GM12878 (cell line): Measurements from ENCODE around the gene MLST8. TPM values are rescaled to one million over a fixed set of nuclear protein-coding genes. Genes with fewer than 3 reads are reported as not detected.

Source experiments
- ATAC-seq: fragments of 200-7000 bp; cut with Tn5 transposase; 3 replicates; pipeline ENCODE4 v1.9.1; 2020; ENCODE audit warnings: mild to moderate bottlenecking, moderate library complexity
- BruUV-seq: library from RNA; stranded (reverse); fragments of 400-500 nt; replicated peaks from 2 replicates; lab custom pipeline; 2021; lab: Mats Ljungman, UMichigan
- CTCF ChIA-PET: fragments of 300-600 bp; sonication (Branson Sonifier 250); formaldehyde crosslinking; extraction: SDS; loops from one replicate; lab custom pipeline; 2021; ENCODE audit warnings: inconsistent platforms; lab: Yijun Ruan, JAX
- POLR2A ChIA-PET: fragments of 350-600 bp; formaldehyde crosslinking; extraction: SDS; loops from one replicate; lab custom pipeline; 2021; ENCODE audit warnings: inconsistent platforms; lab: Charles Lee
- RAD21 ChIA-PET: fragments of 300-600 bp; sonication (Branson Sonifier 250); formaldehyde crosslinking; loops from one replicate; lab custom pipeline; 2023; ENCODE audit warnings: antibody characterized with exemption; ENCODE audit not compliant: unreplicated experiment; lab: Charles Lee
- SMC1A ChIA-PET: fragments of 300-600 bp; sonication (Branson Sonifier 250); formaldehyde crosslinking; loops from one replicate; lab custom pipeline; 2023; ENCODE audit not compliant: unreplicated experiment, uncharacterized antibody; lab: Charles Lee
- DNase-seq: peaks from one replicate; pipeline ENCODE4 v3.0.0-alpha.2; 2011; ENCODE audit warnings: low read depth, low spot score
- FAIRE-seq: peaks from 3 replicates; lab custom pipeline; 2011; peaks lifted over from hg19 to GRCh38; lab: Jason Lieb, UNC
- H2AFZ ChIP-seq: 2 replicates; pipeline ENCODE4 v1.6.0; 2011; ENCODE audit warnings: low read depth, low read length, control low read depth; ENCODE audit not compliant: control insufficient read depth
- H3K27ac ChIP-seq: 2 replicates; pipeline ENCODE4 v1.5.1; 2011; ENCODE audit warnings: control low read depth; ENCODE audit not compliant: control insufficient read depth, insufficient read depth
- H3K27me3 ChIP-seq, 2 experiments: replicated peaks in 1 of 2; 2 replicates each; pipeline versions ENCODE4 v1.6.0 to v1.6.1; 2011; ENCODE audit warnings: low read length in 1 of 2; ENCODE audit not compliant: control insufficient read depth in 2 of 2, insufficient read depth in 2 of 2
- H3K36me3 ChIP-seq, 2 experiments: 2 replicates each; pipeline ENCODE4 v1.5.1; 2011; ENCODE audit warnings: low read length in 1 of 2; ENCODE audit not compliant: control insufficient read depth in 2 of 2, insufficient read depth in 2 of 2
- H3K4me1 ChIP-seq: 2 replicates; pipeline ENCODE4 v1.6.1; 2011; ENCODE audit warnings: mild to moderate bottlenecking, low read length, moderate library complexity, mixed read lengths; ENCODE audit not compliant: control insufficient read depth, insufficient read depth
- H3K4me2 ChIP-seq: 2 replicates; pipeline ENCODE4 v1.6.0; 2011; ENCODE audit warnings: control low read depth; ENCODE audit not compliant: control insufficient read depth, insufficient read depth
- H3K4me3 ChIP-seq: fragments of 200-600 bp; sonication (generic); 2 replicates; pipeline ENCODE4 v1.5.1; 2016
- H3K79me2 ChIP-seq: 2 replicates; pipeline ENCODE4 v1.6.0; 2011; ENCODE audit warnings: low read length; ENCODE audit not compliant: control insufficient read depth, insufficient read depth
- H3K9ac ChIP-seq: 2 replicates; pipeline ENCODE4 v1.8.0; 2011; ENCODE audit warnings: low read length, control low read depth, mixed read lengths; ENCODE audit not compliant: control insufficient read depth, insufficient read depth
- H3K9me3 ChIP-seq: replicated peaks from 3 replicates; pipeline ENCODE4 v1.5.1; 2011; ENCODE audit warnings: mild to moderate bottlenecking, low read length; ENCODE audit not compliant: control insufficient read depth, insufficient read depth
- H4K20me1 ChIP-seq: 2 replicates; pipeline ENCODE4 v1.6.0; 2011; ENCODE audit not compliant: control insufficient read depth, insufficient read depth
- ATF2 ChIP-seq: IDR thresholded peaks from 2 replicates; pipeline ENCODE4 v1.6.1; 2012; ENCODE audit warnings: low read length, inconsistent platforms
- CBX5 ChIP-seq: sonication (generic); IDR thresholded peaks from 2 replicates; pipeline ENCODE4 v1.6.1; 2016; ENCODE audit warnings: low read depth, moderate library complexity, mild to moderate bottlenecking, inconsistent platforms
- CHD4 ChIP-seq: fragments of 200-600 bp; sonication (generic); IDR thresholded peaks from 2 replicates; pipeline ENCODE4 v1.6.1; 2016; ENCODE audit warnings: mild to moderate bottlenecking
- CREM ChIP-seq: IDR thresholded peaks from 2 replicates; pipeline ENCODE4 v1.6.1; 2014; ENCODE audit warnings: antibody characterized with exemption, low read depth
- E2F4 ChIP-seq: IDR thresholded peaks from 2 replicates; pipeline ENCODE4 v1.6.1; 2012; ENCODE audit warnings: low read depth, low read length, improper control_type of control experiment
- HCFC1 ChIP-seq: fragments of 150-350 bp; IDR thresholded peaks from 2 replicates; pipeline ENCODE4 v1.6.1; 2014; ENCODE audit warnings: low read length
- PKNOX1 ChIP-seq: fragments of 450-650 bp; IDR thresholded peaks from 2 replicates; pipeline ENCODE4 v1.6.1; 2016; ENCODE audit warnings: mild to moderate bottlenecking
- POLR2A ChIP-seq: IDR thresholded peaks from 2 replicates; pipeline ENCODE4 v1.6.1; 2011; ENCODE audit warnings: low read depth, mild to moderate bottlenecking, low read length
- RELA ChIP-seq: fragments of 450-650 bp; IDR thresholded peaks from 2 replicates; pipeline ENCODE4 v1.8.0; 2014; ENCODE audit warnings: borderline replicate concordance; ENCODE audit not compliant: partially characterized antibody
- TARDBP ChIP-seq: IDR thresholded peaks from 2 replicates; pipeline ENCODE4 v1.6.1; 2016; ENCODE audit warnings: borderline replicate concordance
- YBX1 ChIP-seq: fragments of 450-650 bp; IDR thresholded peaks from 2 replicates; pipeline ENCODE4 v1.6.1; 2016; ENCODE audit warnings: antibody characterized with exemption
- WGBS: methylation state at CpG from one replicate; pipeline ENCODE4 v1.1.6; 2016; ENCODE audit warnings: low lambda C conversion rate; ENCODE audit not compliant: insufficient replicate concordance, insufficient coverage; ENCODE audit errors: missing lambda C conversion rate; 5-methylcytosine and 5-hydroxymethylcytosine counted together
- in situ Hi-C: fragments of 300-500 bp; cut with MboI; formaldehyde crosslinking; loops from 9 replicates; pipeline ENCODE4 v1.14.3; 2018; ENCODE audit warnings: mixed read lengths
- intact Hi-C: fragments of 100-400 bp; cut with micrococcal nuclease; formaldehyde crosslinking; loops from one replicate; pipeline ENCODE4 v1.14.2; 2022; ENCODE audit not compliant: unreplicated experiment
- polyA plus RNA-seq, 11 experiments: library from polyadenylated mRNA; depleted of rRNA in 4 of 11; unstranded in 6 of 11; stranded (reverse) in 5 of 11; fragments of >200 nt; fragmentation: Nextera tagmentation in 4 of 11; fragmentation: Illumina TruSeq in 1 of 11; extraction: Ambion mirVana in 4 of 11; extraction: Trizol in 1 of 11; gene quantifications; 1 replicate in 1 of 11; 2 replicates in 10 of 11; pipeline versions ENCODE4 v1.2.1 to v1.2.3, GENCODE V29; 2011 to 2016; ENCODE audit warnings: inconsistent platforms in 2 of 11, missing spikeins in 2 of 11, low read depth in 1 of 11
- total RNA-seq, 4 experiments: library from RNA; depleted of rRNA in 3 of 4; stranded (reverse); fragments of >200 nt in 3 of 4; fragmentation: Illumina TruSeq in 1 of 4; extraction: Trizol in 1 of 4; gene quantifications; 2 replicates each; pipeline versions ENCODE4 v1.2.1 to v1.2.3, GENCODE V29; 2013 to 2021

The MLST8 gene
- total and polyA plus RNA-seq, 10 of the 15 experiments (the other 5 are each of a cell fraction or from before 2014, with no cell fraction given), result 1.0 to 114 (median 64.2) TPM

GRCh38 chr16:2176047-2176446 lies 29.2 kb upstream of the MLST8 start:
- no peak for DNase-seq
- no peak overlapping the region for H3K27ac ChIP-seq
- no peak overlapping the region for H2AFZ ChIP-seq
- H4K20me1 ChIP-seq, result no peaks in the 10 kb centered on the region
- H3K79me2 ChIP-seq, result no peaks in the 10 kb centered on the region
- no peak for FAIRE-seq
- in situ Hi-C loops (no loop called here), intact Hi-C loops (no loop called here)
- RAD21 ChIA-PET, result interaction anchor here (0.5 kb wide), 1 partner anchor 363 kb away, joined by 3 read pairs; no protein-coding TSS in a partner anchor
- CTCF ChIA-PET, result no interaction called here
- peaks cover 7 to 11% of the 10 kb centered on the region in 2 experiments; a peak in 3 of 4 replicates for H3K36me3 ChIP-seq
- H3K9ac ChIP-seq, result no peak overlapping the region
- TF ChIP-seq POLR2A, result 0 out of 2 replicates have a peak, but pooled peaks have one; percentile 21
- TF ChIP-seq E2F4, result no peak
- ATAC-seq, result no peak
- no peak overlapping the region for H3K4me3 ChIP-seq
- BruUV-seq, result no TSS peak
- H3K4me2 ChIP-seq, result no peak overlapping the region
- no peaks in the 10 kb centered on the region for H3K27me3 ChIP-seq
- H3K9me3 ChIP-seq, result no peaks in the 10 kb centered on the region
- POLR2A ChIA-PET, result no interaction called here
- WGBS, result 93% methylated on average over 23 of the region's 23 CpGs
- SMC1A ChIA-PET, result no interaction called here
- H3K4me1 ChIP-seq, result no peaks in the 10 kb centered on the region

GRCh38 chr16:2177101-2177500 lies 28.2 kb upstream of the MLST8 start:
- Histone ChIP-seq H3K4me3 (no peak overlapping the region), H3K4me2 (no peak overlapping the region), H3K9me3 (no peaks in the 10 kb centered on the region), H3K79me2 (no peaks in the 10 kb centered on the region), H3K4me1 (no peaks in the 10 kb centered on the region), H4K20me1 (no peaks in the 10 kb centered on the region), H3K27me3 (no peaks in the 10 kb centered on the region), H2AFZ (no peak overlapping the region), H3K9ac (no peak overlapping the region), H3K27ac (no peak overlapping the region), H3K36me3 (peaks cover 7% of the 10 kb centered on the region in 2 experiments; a peak in 3 of 4 replicates)
- no TSS peak for BruUV-seq
- WGBS, result 85% methylated on average over 17 of the region's 18 CpGs
- FAIRE-seq (no peak), ATAC-seq (no peak), DNase-seq (no peak)
- TF ChIP-seq CREM, result no peak
- TF ChIP-seq HCFC1, result no peak
- TF ChIP-seq PKNOX1, result no peak
- no peak for TF ChIP-seq RELA
- TF ChIP-seq CBX5, result no peak
- TF ChIP-seq CHD4, result no peak
- no peak for TF ChIP-seq YBX1
- no peak for TF ChIP-seq ATF2
- no peak for TF ChIP-seq TARDBP
- SMC1A ChIA-PET, result no interaction called here
- POLR2A ChIA-PET, result no interaction called here
- CTCF ChIA-PET, result no interaction called here
- in situ Hi-C loops, result no loop called here
- intact Hi-C loops, result no loop called here
- RAD21 ChIA-PET, result no interaction called here
